PC-3 (cell line): ENCODE data around the gene MYO1C. TPM values are rescaled to one million over a fixed set of nuclear protein-coding genes. Genes with fewer than 3 reads are reported as not detected.

ENCODE experiments used
- ATAC-seq: fragments of 200-7000 bp; cut with Tn5 transposase; 2 replicates; pipeline ENCODE4 v1.9.1; 2020; ENCODE audit warnings: mild to moderate bottlenecking, moderate library complexity
- Bru-seq: library from RNA; stranded (reverse); fragments of 400-500 nt; gene quantifications from one replicate; lab custom pipeline; 2021; lab: Mats Ljungman, UMichigan
- BruChase-seq, 2 experiments: library from RNA; stranded (reverse); fragments of 400-500 nt; gene quantifications; one replicate each; lab custom pipeline; 2021; lab: Mats Ljungman, UMichigan
- BruUV-seq: library from RNA; stranded (reverse); fragments of 400-500 nt; replicated peaks from 2 replicates; lab custom pipeline; 2021; lab: Mats Ljungman, UMichigan
- CTCF ChIA-PET: fragments of 300-600 bp; sonication (Branson Sonifier 250); formaldehyde crosslinking; loops from one replicate; lab custom pipeline; 2022; ENCODE audit warnings: antibody characterized with exemption; lab: Charles Lee
- POLR2A ChIA-PET: fragments of 300-600 bp; sonication (Branson Sonifier 250); formaldehyde crosslinking; loops from one replicate; lab custom pipeline; 2022; ENCODE audit warnings: antibody characterized with exemption; ENCODE audit not compliant: unreplicated experiment; lab: Charles Lee
- DNase-seq: peaks from one replicate; pipeline ENCODE4 v3.0.0-alpha.2; 2015
- H2AFZ ChIP-seq: fragments of 300-600 bp; sonication (generic); 2 replicates; pipeline ENCODE4 v1.6.0; 2016; ENCODE audit warnings: antibody characterized with exemption, low read length
- H3F3A ChIP-seq: fragments of 300-600 bp; sonication (generic); one replicate; pipeline ENCODE4 v1.6.0; 2017; ENCODE audit warnings: antibody characterized with exemption, low read length, control low read depth, mild to moderate bottlenecking; ENCODE audit not compliant: unreplicated experiment
- H3K27ac ChIP-seq: fragments of 300-600 bp; sonication (generic); 2 replicates; pipeline ENCODE4 v1.5.1; 2016; ENCODE audit warnings: mild to moderate bottlenecking, low read length
- H3K27me3 ChIP-seq: fragments of 300-600 bp; sonication (generic); 2 replicates; pipeline ENCODE4 v1.6.1; 2016; ENCODE audit warnings: low read length, mixed read lengths
- H3K36me3 ChIP-seq: fragments of 300-600 bp; sonication (generic); 2 replicates; pipeline ENCODE4 v1.6.1; 2016; ENCODE audit warnings: low read depth, mixed run types, low read length, mixed read lengths
- H3K4me1 ChIP-seq: fragments of 300-600 bp; sonication (generic); 2 replicates; pipeline ENCODE4 v1.5.1; 2016; ENCODE audit warnings: low read length; ENCODE audit not compliant: insufficient read depth
- H3K4me2 ChIP-seq: fragments of 300-600 bp; sonication (generic); 2 replicates; pipeline ENCODE4 v1.6.0; 2016; ENCODE audit warnings: low read length
- H3K4me3 ChIP-seq: fragments of 300-600 bp; sonication (generic); 2 replicates; pipeline ENCODE4 v1.5.1; 2016; ENCODE audit warnings: mild to moderate bottlenecking, low read length, mixed read lengths
- H3K79me2 ChIP-seq: fragments of 300-600 bp; sonication (generic); 2 replicates; pipeline ENCODE4 v1.6.1; 2017; ENCODE audit warnings: low read length, mixed read lengths
- H3K9ac ChIP-seq: fragments of 300-600 bp; sonication (generic); 2 replicates; pipeline ENCODE4 v1.6.0; 2016; ENCODE audit warnings: mild to moderate bottlenecking, low read length
- H3K9me2 ChIP-seq: fragments of 300-600 bp; sonication (generic); replicated peaks from 2 replicates; pipeline ENCODE4 v1.6.1; 2016; ENCODE audit warnings: mixed run types, low read length, mixed read lengths
- H3K9me3 ChIP-seq: fragments of 300-600 bp; sonication (generic); 2 replicates; pipeline ENCODE4 v1.6.1; 2016; ENCODE audit warnings: low read length, mixed read lengths
- H4K20me1 ChIP-seq: fragments of 300-600 bp; sonication (generic); 2 replicates; pipeline ENCODE4 v1.6.1; 2016; ENCODE audit warnings: low read length, mixed read lengths
- CTCF ChIP-seq: fragments of 300-600 bp; sonication (generic); conservative IDR thresholded peaks from 2 replicates; pipeline ENCODE4 v1.5.1; 2017; ENCODE audit warnings: antibody characterized with exemption, low read depth, mild to moderate bottlenecking, low read length
- EZH2 ChIP-seq: fragments of 300-600 bp; sonication (generic); IDR thresholded peaks from one replicate; pipeline ENCODE4 v1.6.1; 2017; ENCODE audit warnings: antibody characterized with exemption, mild to moderate bottlenecking, low read length; ENCODE audit not compliant: unreplicated experiment
- EZH2phosphoT487 ChIP-seq: fragments of 300-600 bp; sonication (generic); IDR thresholded peaks from 2 replicates; pipeline ENCODE4 v1.6.1; 2018; ENCODE audit warnings: mild to moderate bottlenecking, antibody characterized with exemption, low read length, borderline replicate concordance
- intact Hi-C: fragments of 100-400 bp; cut with micrococcal nuclease; formaldehyde crosslinking; loops from 2 replicates; pipeline ENCODE4 v1.9.0; 2023
- long read RNA-seq: library from polyadenylated mRNA; unstranded; transcript quantifications from one replicate; pipeline ENCODE4 v2.0.0, GENCODE V29; 2021; ENCODE audit not compliant: unreplicated experiment
- total RNA-seq: library from RNA; depleted of rRNA; stranded (reverse); fragments of >200 nt; gene quantifications from 2 replicates; pipeline ENCODE4 v1.2.3, GENCODE V29; 2014; rRNA removed

The MYO1C gene
- total RNA-seq (76.4 and 90.7 TPM in 2 replicates), Bru-seq, nascent RNA (percentile 75 among the genes with signal in this experiment), BruChase-seq, experiment 1, labeled RNA remaining after a 6-hour chase (percentile 87 among the genes with signal in this experiment), BruChase-seq, experiment 2, labeled RNA remaining after a 2-hour chase (percentile 80 among the genes with signal in this experiment)
- long read RNA-seq, full-length matches to known transcripts: 76 of 195 reads
- long read RNA-seq, partial matches to known transcripts: 65 of 195 reads
- long read RNA-seq, other reads (novel, unspliced or antisense): 54 of 195 reads

- Histone ChIP-seq H3K36me3 (no peaks in the 10 kb centered on the region), H3K27me3 (no peaks in the 10 kb centered on the region), H2AFZ (peak within 1 kb of the TSS; percentile 90), H3K79me2 (peaks cover 35% of the 10 kb centered on the region), H4K20me1 (no peaks in the 10 kb centered on the region), H3F3A (no peaks in the 10 kb centered on the region), H3K9me3 (no peaks in the 10 kb centered on the region), H3K9ac (peak within 1 kb of the TSS; percentile 83), H3K4me3 (peak within 1 kb of the TSS; percentile 97), H3K27ac (peak within 1 kb of the TSS; percentile 32), H3K4me1 (peaks cover 11% of the 10 kb centered on the region; the same call in 1 of the 2 replicates), H3K9me2 (no peaks in the 10 kb centered on the region), H3K4me2 (peak within 1 kb of the TSS; percentile 90)
- ChIA-PET POLR2A (interaction anchor here (0.6 kb wide), 1 partner anchor 129 kb away, joined by 3 read pairs; no protein-coding TSS in a partner anchor), CTCF (interaction anchor here (1.1 to 1.2 kb wide), 2 partner anchors 23 to 24 kb away, joined by 3 read pairs; partner anchors contain the start of gene INPP5K)
- intact Hi-C loops: loop anchor here (2.0 kb wide), 1 partner anchor 24 kb away; the partner anchor contains the start of gene INPP5K
- TSS peak; percentile 47 for BruUV-seq
- TF ChIP-seq EZH2phosphoT487 (no peak), CTCF (no peak), EZH2 (no peak)
- ATAC-seq (peak; percentile 33), DNase-seq (peak; percentile 47)
Observed at GRCh38 chr17:1492249-1493206, at the start of gene MYO1C. MYO1C (minus strand) TSS chr17:1492686; CDS start chr17:1492487, 199 bp downstream.

- Histone ChIP-seq H3K9me2 (no peaks in the 10 kb centered on the region), H3K79me2 (no peaks in the 10 kb centered on the region), H3K27me3 (no peaks in the 10 kb centered on the region), H3K36me3 (peaks cover 6% of the 10 kb centered on the region), H3K9me3 (no peaks in the 10 kb centered on the region), H3K27ac (no peak overlapping the region), H3F3A (no peaks in the 10 kb centered on the region), H3K4me3 (no peak overlapping the region), H3K4me2 (no peak overlapping the region), H3K9ac (no peak overlapping the region), H4K20me1 (no peaks in the 10 kb centered on the region), H2AFZ (no peak overlapping the region), H3K4me1 (no peaks in the 10 kb centered on the region)
- ATAC-seq: no peak
- intact Hi-C loops: no loop called here
- CTCF ChIA-PET: no interaction called here
- no peak for TF ChIP-seq CTCF
- no peak for TF ChIP-seq EZH2
- TF ChIP-seq EZH2phosphoT487: no peak
- no TSS peak for BruUV-seq
- POLR2A ChIA-PET: no interaction called here
- no peak for DNase-seq
Observed at GRCh38 chr17:1541367-1541904, 49.0 kb upstream of the MYO1C start.
